Neutrophil (primary cell): ENCODE data around the gene ROR2.

Source experiments
- H3K27ac ChIP-seq: fragments of 200-600 bp; sonication (generic); 2 replicates; pipeline ENCODE4 v1.5.1; 2016; ENCODE audit warnings: mild to moderate bottlenecking, moderate library complexity
- H3K27me3 ChIP-seq: fragments of 200-600 bp; sonication (generic); 2 replicates; pipeline ENCODE4 v1.6.0; 2016; ENCODE audit warnings: mild to moderate bottlenecking
- H3K36me3 ChIP-seq: fragments of 200-600 bp; sonication (generic); 2 replicates; pipeline ENCODE4 v1.5.1; 2017
- H3K4me1 ChIP-seq, 2 experiments: fragments of 200-600 bp in 1 of 2; sonication (generic) in 1 of 2; 1 replicate in 1 of 2; 2 replicates in 1 of 2; pipeline versions ENCODE4 v1.5.1 to v1.6.1; 2013 to 2016; ENCODE audit warnings: low read depth in 1 of 2, low read length in 1 of 2, mild to moderate bottlenecking in 1 of 2, moderate library complexity in 1 of 2; ENCODE audit not compliant: control insufficient read depth in 1 of 2, insufficient read depth in 1 of 2
- H3K4me3 ChIP-seq, 2 experiments: fragments of 200-600 bp in 1 of 2; sonication (generic) in 1 of 2; 1 replicate in 1 of 2; 2 replicates in 1 of 2; pipeline ENCODE4 v1.5.1; 2013 to 2016; ENCODE audit warnings: low read depth in 1 of 2, low read length in 1 of 2, mild to moderate bottlenecking in 1 of 2, moderate library complexity in 1 of 2
- H3K9me3 ChIP-seq: fragments of 200-600 bp; sonication (generic); 2 replicates; pipeline ENCODE4 v1.5.1; 2016
- TF ChIP-seq, protein P1 (sequence below): fragments of 200-600 bp; sonication (generic); IDR thresholded peaks from 2 replicates; pipeline ENCODE4 v1.5.1; 2016; ENCODE audit warnings: antibody characterized with exemption

Gene ROR2

DNA sequence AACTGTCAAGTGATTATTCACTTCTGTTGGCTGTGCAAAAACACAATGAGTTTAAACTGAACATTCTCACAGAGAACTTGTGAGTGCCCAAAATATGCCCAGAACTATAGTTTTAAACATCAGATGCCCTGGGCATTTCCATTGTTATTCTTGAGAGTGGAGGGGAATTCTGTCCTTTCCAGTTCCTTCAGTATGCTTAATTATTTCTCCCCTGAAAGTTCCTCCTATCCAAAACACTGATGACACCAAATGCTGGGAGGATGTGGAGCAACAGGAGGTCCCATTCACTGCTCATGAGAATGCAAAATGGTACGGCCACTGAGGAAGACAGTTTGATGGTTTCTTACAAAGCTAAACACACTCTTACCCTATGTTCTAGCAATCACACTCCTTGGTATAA is 55.5 kb downstream of the ROR2 start:
- Histone ChIP-seq H3K27me3 (no peaks in the 10 kb centered on the region), H3K4me3 (no peak overlapping the region), H3K9me3 (no peaks in the 10 kb centered on the region), H3K4me1 (peaks cover 0 to 12% of the 10 kb centered on the region in 2 experiments), H3K27ac (no peak overlapping the region), H3K36me3 (no peaks in the 10 kb centered on the region)
- TF ChIP-seq, protein P1, sequence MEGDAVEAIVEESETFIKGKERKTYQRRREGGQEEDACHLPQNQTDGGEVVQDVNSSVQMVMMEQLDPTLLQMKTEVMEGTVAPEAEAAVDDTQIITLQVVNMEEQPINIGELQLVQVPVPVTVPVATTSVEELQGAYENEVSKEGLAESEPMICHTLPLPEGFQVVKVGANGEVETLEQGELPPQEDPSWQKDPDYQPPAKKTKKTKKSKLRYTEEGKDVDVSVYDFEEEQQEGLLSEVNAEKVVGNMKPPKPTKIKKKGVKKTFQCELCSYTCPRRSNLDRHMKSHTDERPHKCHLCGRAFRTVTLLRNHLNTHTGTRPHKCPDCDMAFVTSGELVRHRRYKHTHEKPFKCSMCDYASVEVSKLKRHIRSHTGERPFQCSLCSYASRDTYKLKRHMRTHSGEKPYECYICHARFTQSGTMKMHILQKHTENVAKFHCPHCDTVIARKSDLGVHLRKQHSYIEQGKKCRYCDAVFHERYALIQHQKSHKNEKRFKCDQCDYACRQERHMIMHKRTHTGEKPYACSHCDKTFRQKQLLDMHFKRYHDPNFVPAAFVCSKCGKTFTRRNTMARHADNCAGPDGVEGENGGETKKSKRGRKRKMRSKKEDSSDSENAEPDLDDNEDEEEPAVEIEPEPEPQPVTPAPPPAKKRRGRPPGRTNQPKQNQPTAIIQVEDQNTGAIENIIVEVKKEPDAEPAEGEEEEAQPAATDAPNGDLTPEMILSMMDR, result no peak

DNA sequence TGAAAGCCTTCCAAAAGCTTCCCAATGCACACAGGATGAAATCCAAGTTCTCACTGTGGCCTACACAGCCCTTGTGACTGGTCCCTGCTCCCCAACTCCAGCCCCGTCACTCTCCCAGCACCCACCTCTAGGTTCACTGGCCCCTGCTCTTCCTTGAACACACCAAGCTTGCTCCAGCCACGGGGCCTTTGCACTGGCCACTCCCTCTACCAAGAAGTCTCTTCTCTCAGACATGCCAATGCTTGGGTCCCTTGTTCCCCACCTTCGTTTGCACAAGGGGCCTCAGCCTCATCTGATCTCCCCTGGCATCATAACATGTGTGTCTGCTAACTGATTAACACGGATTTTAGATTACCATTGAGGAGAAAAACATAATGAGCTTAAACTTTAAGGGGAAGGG is 56.0 kb downstream of the ROR2 start:
- no peaks in the 10 kb centered on the region for H3K27me3 ChIP-seq
- TF ChIP-seq, protein P1, result no peak
- H3K27ac ChIP-seq, result no peak overlapping the region
- no peak overlapping the region for H3K4me3 ChIP-seq
- peaks cover 0 to 9% of the 10 kb centered on the region in 2 experiments for H3K4me1 ChIP-seq
- no peaks in the 10 kb centered on the region for H3K36me3 ChIP-seq
- no peaks in the 10 kb centered on the region for H3K9me3 ChIP-seq

DNA sequence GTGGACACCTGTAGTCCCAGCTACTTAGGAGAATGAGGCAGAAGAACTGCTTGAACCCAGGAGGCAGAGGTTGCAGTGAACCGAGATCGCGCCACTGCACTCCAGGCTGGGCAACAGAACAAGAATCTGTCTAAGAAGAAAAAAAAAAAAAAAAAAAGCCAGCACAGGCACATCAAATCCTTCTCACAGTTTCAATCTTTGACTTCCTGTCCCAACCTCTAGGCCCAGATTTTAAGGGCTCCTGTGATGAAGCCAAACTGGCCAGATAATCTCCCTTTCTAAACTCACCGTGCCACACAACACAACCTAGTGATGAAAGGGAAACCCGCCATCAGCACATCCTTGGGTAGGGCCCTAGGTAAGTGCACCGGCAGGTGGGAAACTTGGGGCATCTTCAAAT is 58.1 kb downstream of the ROR2 start:
- TF ChIP-seq, protein P1, result no peak
- no peak overlapping the region for H3K27ac ChIP-seq
- no peaks in the 10 kb centered on the region for H3K4me1 ChIP-seq
- H3K4me3 ChIP-seq, result no peak overlapping the region
- H3K36me3 ChIP-seq, result no peaks in the 10 kb centered on the region
- no peaks in the 10 kb centered on the region for H3K9me3 ChIP-seq
- H3K27me3 ChIP-seq, result peaks cover 15% of the 10 kb centered on the region

DNA sequence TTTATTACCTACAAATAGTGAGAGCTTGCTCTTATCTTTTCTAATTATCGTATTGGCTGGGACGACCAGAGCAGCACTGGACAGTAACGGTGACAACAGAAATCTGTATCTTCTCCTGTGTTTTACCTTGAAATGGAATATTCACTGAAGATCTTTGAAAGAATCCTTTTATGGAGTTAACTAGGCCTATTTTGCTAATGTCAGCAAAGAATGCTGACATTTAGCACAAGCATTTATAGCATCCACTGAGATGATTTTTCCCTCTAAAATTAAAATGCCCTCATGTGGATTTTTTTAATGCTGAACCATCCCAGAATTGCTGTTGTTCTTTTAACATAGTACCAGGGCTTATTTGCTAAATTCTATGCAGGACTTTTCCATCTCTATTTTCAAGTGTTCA is 59.4 kb downstream of the ROR2 start:
- TF ChIP-seq, protein P1, result no peak
- H3K27ac ChIP-seq, result no peak overlapping the region

DNA sequence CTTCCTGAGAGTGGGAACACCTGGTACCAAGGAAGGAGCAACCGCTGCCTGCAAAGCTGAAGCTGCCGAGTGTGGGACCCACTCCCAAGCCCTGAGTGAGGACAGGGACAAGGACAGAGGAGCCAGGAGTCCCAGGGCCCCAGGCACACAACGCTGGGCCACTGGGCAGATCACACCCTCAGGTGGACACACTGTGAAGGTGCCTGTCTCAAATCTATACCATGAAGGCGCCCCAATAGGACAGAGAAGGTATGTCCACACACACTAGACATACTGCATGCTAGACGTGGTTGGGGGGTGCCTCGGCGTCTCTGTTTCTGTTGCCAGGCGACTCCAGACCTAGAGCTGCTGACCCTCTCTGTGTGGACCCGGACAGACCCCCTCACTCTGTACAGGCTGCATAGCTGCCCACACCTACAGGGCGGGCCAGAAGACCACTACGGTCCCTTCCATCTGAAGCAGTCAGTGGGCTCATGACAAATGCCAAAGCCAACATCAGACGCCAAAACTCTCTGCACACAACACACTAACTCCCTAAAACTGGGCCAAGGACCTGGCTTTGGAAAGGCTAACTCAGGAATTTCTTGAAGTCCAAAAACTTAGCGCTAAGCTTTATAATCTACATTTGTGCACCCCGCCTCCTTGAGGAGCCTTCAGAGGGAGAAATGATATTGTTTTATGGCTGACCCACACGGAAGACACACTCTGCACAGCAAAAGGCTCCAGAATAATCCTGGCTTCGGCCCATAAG is 60.7 kb downstream of the ROR2 start:
- H3K36me3 ChIP-seq, result no peaks in the 10 kb centered on the region
- H3K4me3 ChIP-seq, result no peak overlapping the region
- H3K27ac ChIP-seq, result no peak overlapping the region
- peaks cover 28% of the 10 kb centered on the region for H3K27me3 ChIP-seq
- no peaks in the 10 kb centered on the region for H3K4me1 ChIP-seq
- no peaks in the 10 kb centered on the region for H3K9me3 ChIP-seq
- TF ChIP-seq, protein P1, result no peak

More for the DNA sequence above, 59.4 kb downstream of the ROR2 start:
- Histone ChIP-seq H3K36me3 (no peaks in the 10 kb centered on the region), H3K4me1 (no peaks in the 10 kb centered on the region), H3K9me3 (no peaks in the 10 kb centered on the region), H3K27me3 (peaks cover 27% of the 10 kb centered on the region), H3K4me3 (no peak overlapping the region)
